B cell (primary cell): ENCODE measurements around the gene TIMP2. TPM values are rescaled to one million over a fixed set of nuclear protein-coding genes. Genes with fewer than 3 reads are reported as not detected.
"Not testable (repeated sequence)": the region's sequence is repeated elsewhere in the genome, so short reads cannot be mapped to it uniquely, and the experiment has no call there.

Source experiments
- ATAC-seq: fragments of 200-7000 bp; cut with Tn5 transposase; one replicate; pipeline ENCODE4 v1.10.0; 2021; ENCODE audit warnings: low read depth, mild to moderate bottlenecking, moderate number of reproducible peaks, moderate library complexity
- CTCF ChIA-PET: fragments of 350-600 bp; sonication (Branson Sonifier 250); formaldehyde crosslinking; loops from one replicate; lab custom pipeline; 2021; ENCODE audit warnings: antibody characterized with exemption, inconsistent platforms; lab: Charles Lee
- POLR2A ChIA-PET: fragments of 350-600 bp; sonication (Branson Sonifier 250); formaldehyde crosslinking; loops from one replicate; lab custom pipeline; 2021; ENCODE audit warnings: antibody characterized with exemption; lab: Charles Lee
- DNase-seq: peaks from one replicate; pipeline ENCODE4 v3.0.0; 2013
- H2AFZ ChIP-seq: 2 replicates; pipeline ENCODE4 v1.6.1; 2012; ENCODE audit warnings: mild to moderate bottlenecking, low read depth, low read length; ENCODE audit not compliant: insufficient read depth, poor library complexity, severe bottlenecking
- H3K27ac ChIP-seq, 2 donors: 1 replicate in 1 of 2; 2 replicates in 1 of 2; pipeline ENCODE4 v1.5.1; 2012 to 2013; ENCODE audit warnings: low read length in 2 of 2, mild to moderate bottlenecking in 2 of 2, moderate library complexity in 1 of 2
- H3K27me3 ChIP-seq, 4 experiments: fragments of 200-600 bp in 1 of 4; sonication (generic) in 1 of 4; replicated peaks in 1 of 4; 1 replicate in 2 of 4; 2 replicates in 2 of 4; pipeline versions ENCODE4 v1.6.1 to v1.7.0; 2013 to 2016; ENCODE audit warnings: low read length in 3 of 4, mild to moderate bottlenecking in 2 of 4, mixed read lengths in 1 of 4, moderate library complexity in 1 of 4; ENCODE audit not compliant: insufficient read depth in 4 of 4, control insufficient read depth in 3 of 4; ENCODE audit errors: control extremely low read depth in 1 of 4
- H3K36me3 ChIP-seq, 2 experiments: replicated peaks in 1 of 2; 1 replicate in 1 of 2; 2 replicates in 1 of 2; pipeline versions ENCODE4 v1.6.1 to v1.7.1; 2013; ENCODE audit warnings: low read length in 1 of 2; ENCODE audit not compliant: insufficient read depth in 2 of 2, control insufficient read depth in 1 of 2; ENCODE audit errors: control extremely low read depth in 1 of 2, extremely low read depth in 1 of 2
- H3K4me1 ChIP-seq, 2 donors: fragments of 200-600 bp in 1 of 2; sonication (generic) in 1 of 2; 1 replicate in 1 of 2; 2 replicates in 1 of 2; pipeline versions ENCODE4 v1.5.1 to v1.6.1; 2013 to 2017; ENCODE audit warnings: low read length in 2 of 2; ENCODE audit not compliant: control insufficient read depth in 2 of 2, insufficient read depth in 2 of 2
- H3K4me2 ChIP-seq: replicated peaks from 2 replicates; pipeline ENCODE3; 2012; ENCODE audit warnings: mild to moderate bottlenecking, low read depth, low read length; ENCODE audit not compliant: poor library complexity, severe bottlenecking
- H3K4me3 ChIP-seq, 5 experiments: fragments of 200-600 bp in 1 of 5; sonication (generic) in 1 of 5; 1 replicate in 3 of 5; 2 replicates in 2 of 5; pipeline versions ENCODE4 v1.5.1 to v1.7.0; 2011 to 2016; ENCODE audit warnings: low read length in 4 of 5, mild to moderate bottlenecking in 4 of 5, low read depth in 2 of 5, control low read depth in 1 of 5, moderate library complexity in 1 of 5; ENCODE audit not compliant: insufficient read depth in 1 of 5; ENCODE audit errors: control extremely low read depth in 1 of 5, extremely low read depth in 1 of 5
- H3K79me2 ChIP-seq: fragments of 200-600 bp; sonication (generic); one replicate; pipeline ENCODE4 v1.6.0; 2016; ENCODE audit warnings: low read length; ENCODE audit not compliant: control insufficient read depth, insufficient read depth
- H3K9ac ChIP-seq: fragments of 200-600 bp; sonication (generic); 2 replicates; pipeline ENCODE4 v1.6.1; 2017; ENCODE audit warnings: mild to moderate bottlenecking, low read length, moderate library complexity
- H3K9me3 ChIP-seq, 3 donors: one replicate each; pipeline versions ENCODE4 v1.6.1 to v1.7.1; 2013; ENCODE audit warnings: low read length in 2 of 3; ENCODE audit not compliant: control insufficient read depth in 2 of 3, insufficient read depth in 1 of 3; ENCODE audit errors: control extremely low read depth in 1 of 3
- H4K20me1 ChIP-seq: 2 replicates; pipeline ENCODE4 v1.6.0; 2012; ENCODE audit warnings: mild to moderate bottlenecking, low read length; ENCODE audit not compliant: insufficient read depth, control insufficient read depth, poor library complexity, severe bottlenecking
- H3K27ac Mint-ChIP-seq: one replicate; pipeline ENCODE4 v1.8.0; 2021; ENCODE audit warnings: mixed read lengths
- H3K27me3 Mint-ChIP-seq: one replicate; pipeline ENCODE4 v1.8.0; 2021; ENCODE audit warnings: mixed read lengths
- H3K4me1 Mint-ChIP-seq: one replicate; pipeline ENCODE4 v1.8.0; 2021; ENCODE audit warnings: mixed read lengths
- H3K4me3 Mint-ChIP-seq: one replicate; pipeline ENCODE4 v1.8.0; 2021; ENCODE audit warnings: mixed read lengths
- H3K9me3 Mint-ChIP-seq: one replicate; pipeline ENCODE4 v1.8.0; 2022; ENCODE audit warnings: mixed read lengths; ENCODE audit not compliant: insufficient read depth
- CTCF ChIP-seq: fragments of 200-600 bp; IDR thresholded peaks from one replicate; pipeline ENCODE4 v1.8.0; 2022; ENCODE audit warnings: antibody characterized with exemption, mild to moderate bottlenecking
- EZH2 ChIP-seq: IDR thresholded peaks from 2 replicates; pipeline ENCODE4 v1.6.1; 2012; ENCODE audit warnings: borderline replicate concordance, low read depth, mild to moderate bottlenecking, moderate library complexity, low read length; ENCODE audit not compliant: insufficient read depth, poor library complexity, severe bottlenecking
- WGBS: methylation state at CpG from one replicate; pipeline ENCODE4 v1.1.5; 2013; ENCODE audit warnings: missing lambda C conversion rate; ENCODE audit not compliant: insufficient coverage; 5-methylcytosine and 5-hydroxymethylcytosine counted together
- intact Hi-C: fragments of 100-400 bp; cut with micrococcal nuclease; formaldehyde crosslinking; loops from one replicate; pipeline ENCODE4 v1.10.0; 2022
- polyA plus RNA-seq: library from polyadenylated mRNA; depleted of rRNA; stranded (reverse); fragments of >200 nt; gene quantifications from 2 replicates; pipeline ENCODE4 v1.2.3, GENCODE V29; 2012
- total RNA-seq, 2 donors: library from RNA; stranded (reverse); fragments of 120-200 nt in 1 of 2; gene quantifications; 1 replicate in 1 of 2; 2 replicates in 1 of 2; pipeline versions ENCODE4 v1.2.3 to v1.2.4, GENCODE V29; 2013 to 2022

Gene TIMP2
- total and polyA plus RNA-seq, 2 donors (not counting 1 experiment from before 2014, with no cell fraction given) = 4.8 to 10.0 TPM

- H3K9me3 ChIP-seq = no peaks in the 10 kb centered on the region
- no peak overlapping the region for H2AFZ ChIP-seq
- CTCF ChIA-PET = no interaction called here
- no peaks in the 10 kb centered on the region for H3K79me2 ChIP-seq
- no peaks in the 10 kb centered on the region for H3K4me1 ChIP-seq
- intact Hi-C loops = no loop called here
- no peaks in the 10 kb centered on the region for H3K36me3 ChIP-seq
- H3K4me1 Mint-ChIP-seq = no peaks in the 10 kb centered on the region
- H3K9me3 Mint-ChIP-seq = no peaks in the 10 kb centered on the region
- no peak overlapping the region for H3K27ac ChIP-seq
- H3K9ac ChIP-seq = no peak overlapping the region
- ATAC-seq (no peak), DNase-seq (no peak)
- no peak overlapping the region for H3K4me2 ChIP-seq
- H3K27me3 Mint-ChIP-seq = no peaks in the 10 kb centered on the region
- no peaks in the 10 kb centered on the region for H3K27me3 ChIP-seq
- TF ChIP-seq CTCF = no peak
- TF ChIP-seq EZH2 = no peak
- no peak overlapping the region for H3K27ac Mint-ChIP-seq
- H3K4me3 ChIP-seq = no peak overlapping the region
- no peaks in the 10 kb centered on the region for H4K20me1 ChIP-seq
- POLR2A ChIA-PET = no interaction called here
- no peak overlapping the region for H3K4me3 Mint-ChIP-seq
- 85% methylated on average over 12 of the region's 15 CpGs for WGBS
Measured at GRCh38 chr17:78870621-78871020, 54.6 kb downstream of the TIMP2 start.

- no peak overlapping the region for H2AFZ ChIP-seq
- no peaks in the 10 kb centered on the region for H3K79me2 ChIP-seq
- DNase-seq (no peak), ATAC-seq (no peak)
- no peak overlapping the region for H3K27ac Mint-ChIP-seq
- no peaks in the 10 kb centered on the region for H3K9me3 Mint-ChIP-seq
- no peaks in the 10 kb centered on the region for H3K36me3 ChIP-seq
- H3K9me3 ChIP-seq = no peaks in the 10 kb centered on the region
- H3K4me3 Mint-ChIP-seq = no peak overlapping the region
- no peak overlapping the region for H3K4me3 ChIP-seq
- H3K9ac ChIP-seq = no peak overlapping the region
- H3K27ac ChIP-seq = no peak overlapping the region
- no peaks in the 10 kb centered on the region for H3K4me1 Mint-ChIP-seq
- CTCF ChIA-PET = interaction anchor here (0.7 to 7.7 kb wide), 3 partner anchors 19 to 102 kb away, joined by 3 to 119 read pairs (median 6); partner anchors contain the start of gene TIMP2
- POLR2A ChIA-PET = no interaction called here
- H3K27me3 Mint-ChIP-seq = peaks cover 7% of the 10 kb centered on the region
- no peaks in the 10 kb centered on the region for H3K4me1 ChIP-seq
- H4K20me1 ChIP-seq = no peaks in the 10 kb centered on the region
- WGBS = 63% methylated on average over 3 of the region's 7 CpGs
- H3K27me3 ChIP-seq = no peaks in the 10 kb centered on the region
- intact Hi-C loops = no loop called here
- TF ChIP-seq CTCF (no peak), EZH2 (no peak)
- H3K4me2 ChIP-seq = no peak overlapping the region
Measured at GRCh38 chr17:78868391-78868790, 56.8 kb downstream of the TIMP2 start.

GRCh38 chr17:78867046-78867445, 58.1 kb downstream of the TIMP2 start:
- H2AFZ ChIP-seq, H4K20me1 ChIP-seq, H3K4me1 Mint-ChIP-seq, H3K27me3 ChIP-seq, intact Hi-C loops, H3K79me2 ChIP-seq, H3K27ac ChIP-seq, H3K27me3 Mint-ChIP-seq, ATAC-seq, H3K9me3 Mint-ChIP-seq, H3K4me2 ChIP-seq, H3K36me3 ChIP-seq, H3K9ac ChIP-seq, DNase-seq, H3K4me3 Mint-ChIP-seq, H3K27ac Mint-ChIP-seq, H3K4me1 ChIP-seq, POLR2A ChIA-PET, H3K4me3 ChIP-seq, H3K9me3 ChIP-seq: not testable (repeated sequence)
- CTCF ChIA-PET = interaction anchor here (1.2 to 7.7 kb wide), 7 partner anchors 11 to 115 kb away, joined by 3 to 119 read pairs (median 9); no protein-coding TSS in a partner anchor
- 79% methylated on average over 2 of the region's 3 CpGs for WGBS
